Osteocyte (in vitro differentiated cells): Measurements from ENCODE around the gene HNRNPUL1. TPM values are rescaled to one million over a fixed set of nuclear protein-coding genes. Genes with fewer than 3 reads are reported as not detected.
A peak's percentile ranks its signal among the peaks of the same experiment; 100 is the strongest.
"Not testable (repeated sequence)": the region's sequence is repeated elsewhere in the genome, so short reads cannot be mapped to it uniquely, and the experiment has no call there.

Experiments used
- DNase-seq: peaks from one replicate; pipeline ENCODE4 v3.0.0; 2021; ENCODE audit warnings: mixed read lengths; ENCODE audit not compliant: unreplicated experiment; ENCODE audit errors: extremely low spot score
- H3K27ac Mint-ChIP-seq: one replicate; pipeline ENCODE4 v1.8.0; 2021; ENCODE audit warnings: mild to moderate bottlenecking, mixed read lengths; ENCODE audit not compliant: unreplicated experiment
- H3K27me3 Mint-ChIP-seq: one replicate; pipeline ENCODE4 v1.8.0; 2021; ENCODE audit warnings: mixed read lengths; ENCODE audit not compliant: unreplicated experiment
- H3K36me3 Mint-ChIP-seq: one replicate; pipeline ENCODE4 v1.8.0; 2021; ENCODE audit warnings: mixed read lengths; ENCODE audit not compliant: unreplicated experiment
- H3K4me1 Mint-ChIP-seq: one replicate; pipeline ENCODE4 v1.8.0; 2021; ENCODE audit warnings: mixed read lengths; ENCODE audit not compliant: unreplicated experiment
- H3K4me3 Mint-ChIP-seq: one replicate; pipeline ENCODE4 v1.8.0; 2021; ENCODE audit warnings: mild to moderate bottlenecking, moderate library complexity, mixed read lengths; ENCODE audit not compliant: unreplicated experiment
- H3K9me3 Mint-ChIP-seq: one replicate; pipeline ENCODE4 v1.8.0; 2021; ENCODE audit warnings: mixed read lengths; ENCODE audit not compliant: unreplicated experiment
- CTCF ChIP-seq: fragments of 200-600 bp; sonication (generic); IDR thresholded peaks from 2 replicates; pipeline ENCODE4 v1.5.0; 2021; ENCODE audit warnings: antibody characterized with exemption, mild to moderate bottlenecking, moderate library complexity
- total RNA-seq: library from RNA; stranded (reverse); gene quantifications from 2 replicates; pipeline ENCODE4 v1.2.1, GENCODE V29; 2021

The HNRNPUL1 gene
- total RNA-seq, 1 donor from 2014 or later, result 226 TPM

GRCh38 chr19:41341669-41342490 lies 77.7 kb downstream of the HNRNPUL1 start:
- TF ChIP-seq CTCF, result no peak
- Mint-ChIP-seq H3K36me3 (peaks cover 32% of the 10 kb centered on the region), H3K4me3 (no peak overlapping the region), H3K9me3 (no peaks in the 10 kb centered on the region), H3K27ac (no peak overlapping the region), H3K27me3 (no peaks in the 10 kb centered on the region), H3K4me1 (peaks cover 5% of the 10 kb centered on the region)
- DNase-seq, result no peak

- TF ChIP-seq CTCF, result no peak
- Mint-ChIP-seq H3K4me3 (no peak overlapping the region), H3K27ac (no peak overlapping the region), H3K27me3 (no peaks in the 10 kb centered on the region), H3K4me1 (peaks cover 11% of the 10 kb centered on the region), H3K36me3 (peaks cover 29% of the 10 kb centered on the region), H3K9me3 (no peaks in the 10 kb centered on the region)
- no peak for DNase-seq
Measured at GRCh38 chr19:41344162-41344561, 80.0 kb downstream of the HNRNPUL1 start.

GRCh38 chr19:41346916-41347315 lies 82.7 kb downstream of the HNRNPUL1 start:
- H3K4me3 Mint-ChIP-seq, H3K27me3 Mint-ChIP-seq, H3K9me3 Mint-ChIP-seq, H3K27ac Mint-ChIP-seq, DNase-seq: not testable (repeated sequence)
- peaks cover 21% of the 10 kb centered on the region for H3K4me1 Mint-ChIP-seq
- H3K36me3 Mint-ChIP-seq, result peaks cover 19% of the 10 kb centered on the region

GRCh38 chr19:41350735-41351338 lies 86.7 kb downstream of the HNRNPUL1 start:
- TF ChIP-seq CTCF, result no peak
- H3K36me3 Mint-ChIP-seq, result peaks cover 9% of the 10 kb centered on the region
- DNase-seq, result no peak
- H3K4me3 Mint-ChIP-seq, result peak overlapping the region; percentile 97
- no peaks in the 10 kb centered on the region for H3K9me3 Mint-ChIP-seq
- H3K4me1 Mint-ChIP-seq, result peaks cover 27% of the 10 kb centered on the region
- H3K27ac Mint-ChIP-seq, result peak overlapping the region; percentile 78
- H3K27me3 Mint-ChIP-seq, result no peaks in the 10 kb centered on the region

- no peaks in the 10 kb centered on the region for H3K9me3 Mint-ChIP-seq
- TF ChIP-seq CTCF, result no peak
- H3K36me3 Mint-ChIP-seq, result peaks cover 6% of the 10 kb centered on the region
- H3K4me3 Mint-ChIP-seq, result peak overlapping the region; percentile 97
- no peaks in the 10 kb centered on the region for H3K27me3 Mint-ChIP-seq
- H3K27ac Mint-ChIP-seq, result peak overlapping the region; percentile 92
- DNase-seq, result peak; percentile 88
- H3K4me1 Mint-ChIP-seq, result peaks cover 27% of the 10 kb centered on the region
Measured at GRCh38 chr19:41351339-41352245, 87.4 kb downstream of the HNRNPUL1 start.
